Hematopoietic multipotent progenitor cell treated with erythropoietin and hydrocortisone succinate and interleukin-3 and kit ligand, for 8 days (in vitro differentiated cells): ENCODE results near the gene BACH2.
"Not testable (repeated sequence)": the region's sequence is repeated elsewhere in the genome, so short reads cannot be mapped to it uniquely, and the experiment has no call there.

Experiments used
- DNase-seq: peaks from one replicate; pipeline ENCODE4 v3.0.0-alpha.2; 2015

BACH2 gene

DNA sequence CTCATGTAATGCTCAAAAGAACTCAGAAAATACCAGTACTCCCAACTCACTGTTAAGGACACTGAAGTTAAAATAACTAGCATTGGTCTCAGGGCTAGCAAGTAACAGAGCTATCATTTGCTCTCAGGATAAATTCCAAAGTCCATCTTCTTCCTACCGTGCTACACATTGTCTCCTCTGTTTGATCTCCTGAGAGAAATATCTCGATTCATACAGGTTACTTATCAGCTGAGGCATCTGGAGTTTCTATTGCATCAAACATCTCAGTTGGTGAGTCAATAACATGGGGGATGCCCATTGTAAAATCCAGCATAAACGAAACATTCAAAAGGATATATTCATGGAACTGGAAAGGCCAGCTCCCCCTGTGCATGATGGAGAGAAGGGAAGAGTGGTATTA is 147.4 kb downstream of the BACH2 start:
- no peak for DNase-seq

DNA sequence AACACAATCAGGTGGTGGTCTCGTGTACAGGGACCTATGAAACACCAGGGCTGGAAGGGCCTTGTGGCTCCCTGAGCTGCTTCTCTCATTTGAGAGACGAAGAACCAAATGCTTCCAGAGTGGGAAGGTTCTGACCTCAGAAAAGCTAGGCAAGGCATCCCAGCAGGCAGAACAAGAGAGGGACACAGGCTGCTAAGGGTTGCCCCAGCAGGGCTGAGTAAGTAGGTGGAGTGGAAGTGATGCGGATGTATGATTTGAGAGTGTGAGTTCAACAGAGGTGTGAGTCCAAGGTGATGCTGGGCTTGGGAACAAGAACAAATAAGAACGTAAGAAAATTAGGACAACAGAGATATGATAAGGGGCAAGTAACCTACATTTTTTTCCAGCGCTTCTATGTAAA is 147.8 kb downstream of the BACH2 start:
- no peak for DNase-seq

GRCh38 chr6:90146921-90147649 is 149.6 kb downstream of the BACH2 start:
- DNase-seq = no peak

DNA sequence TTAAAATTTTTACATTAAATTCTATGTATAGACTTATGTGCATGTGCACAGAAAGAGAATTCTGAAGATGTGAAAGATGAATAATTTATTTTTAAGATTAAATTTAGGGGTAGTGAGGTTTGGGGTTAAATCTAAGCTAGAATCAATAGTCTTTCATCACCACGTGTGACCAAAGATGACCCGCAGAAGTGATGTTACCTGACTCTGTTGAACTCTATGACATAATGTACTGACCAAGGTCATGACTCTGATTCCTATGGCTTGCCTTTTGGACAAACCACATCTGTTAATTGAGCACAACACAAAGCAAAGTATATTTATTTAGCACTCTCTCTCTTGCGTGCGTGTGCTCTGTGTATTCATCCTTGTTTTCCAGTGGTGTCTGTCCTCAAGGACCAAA is 150.6 kb downstream of the BACH2 start:
- DNase-seq = no peak

DNA sequence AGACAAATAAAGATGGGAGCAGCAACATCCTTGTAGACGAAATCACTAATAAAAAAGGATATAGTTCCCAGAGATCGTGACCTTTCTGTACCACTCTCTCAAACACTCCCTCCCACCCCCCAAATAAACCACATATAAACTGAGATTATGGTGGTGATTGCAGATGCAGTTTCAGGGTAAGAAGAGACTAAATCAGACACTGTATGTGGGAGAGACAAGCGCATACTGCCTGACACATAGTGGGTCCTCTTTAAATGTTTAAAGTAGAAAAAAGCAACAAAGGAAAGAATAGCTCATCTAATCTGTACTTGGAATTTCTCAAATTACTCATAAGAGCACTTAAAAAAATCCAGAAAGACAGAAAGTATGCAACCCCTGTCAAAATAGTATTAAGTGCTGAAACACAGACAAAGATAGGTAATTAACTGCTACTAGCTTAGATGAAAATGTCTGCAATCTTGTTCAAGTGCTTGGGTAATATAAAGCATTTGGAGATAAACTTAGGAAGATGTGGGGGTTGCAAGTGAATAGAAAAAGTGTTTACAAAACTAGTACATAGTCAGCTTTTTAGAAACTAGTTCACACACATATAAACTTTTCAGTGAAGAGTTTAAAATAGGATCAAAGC is 151.6 kb downstream of the BACH2 start:
- no peak for DNase-seq

DNA sequence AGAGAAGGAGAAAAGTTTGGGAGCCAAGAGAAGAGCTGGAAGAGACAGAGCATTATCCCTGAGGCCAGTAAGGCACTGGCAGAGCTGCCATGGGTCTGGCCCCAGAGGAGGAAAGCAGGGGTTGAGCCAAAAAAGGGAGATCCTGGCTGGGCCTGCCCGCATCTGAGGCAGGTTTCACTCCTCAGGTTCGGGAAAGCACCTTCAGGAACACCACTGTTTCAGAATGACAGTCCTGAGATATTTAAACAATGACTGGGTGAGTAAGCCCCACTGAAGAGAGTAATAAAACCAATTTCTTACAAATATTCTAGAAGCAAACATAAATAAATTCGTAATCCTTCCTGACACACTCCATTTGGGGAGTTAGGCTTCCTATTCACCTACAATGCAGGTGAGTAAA is 152.2 kb downstream of the BACH2 start:
- DNase-seq = no peak

- DNase-seq = no peak
These were observed 156.0 kb downstream of the BACH2 start for GRCh38 chr6:90140683-90141082.

- no peak for DNase-seq
These were observed 157.3 kb downstream of the BACH2 start for GRCh38 chr6:90139272-90139817.

DNA sequence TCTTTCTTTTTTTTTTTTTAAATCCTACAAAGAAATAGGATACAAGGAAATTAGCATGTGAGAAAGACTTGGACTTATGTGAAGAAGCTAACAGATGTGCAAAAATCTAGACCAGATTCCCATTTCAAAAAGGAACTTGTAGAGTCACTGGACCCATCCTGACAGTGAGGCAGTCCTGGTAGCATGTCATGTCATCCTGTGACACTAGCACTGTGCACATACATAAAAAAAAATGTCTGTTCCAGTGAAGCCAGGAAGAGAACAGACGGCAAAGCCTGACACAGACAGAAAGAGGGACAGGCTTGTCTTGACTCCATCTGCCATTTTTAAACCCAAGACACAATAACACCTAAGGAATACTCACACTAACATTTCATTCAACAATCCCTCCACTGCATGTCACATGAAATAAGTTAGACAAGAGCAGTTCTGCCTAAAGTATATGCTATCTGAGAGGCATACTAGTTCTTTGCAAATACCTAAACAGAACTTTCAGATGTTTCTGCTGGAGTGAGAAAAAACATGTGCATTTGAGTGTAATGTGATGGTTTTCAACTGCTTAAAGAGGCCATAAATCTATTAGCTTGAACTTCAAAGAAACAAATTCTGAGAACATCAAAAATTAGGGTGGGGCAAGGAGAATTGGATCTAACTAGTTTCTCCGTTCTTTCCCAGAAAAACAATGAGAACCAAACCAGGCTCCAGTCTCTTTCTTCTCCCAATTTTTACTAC is 159.6 kb downstream of the BACH2 start:
- DNase-seq = no peak

- no peak for DNase-seq
These were observed 160.5 kb downstream of the BACH2 start for GRCh38 chr6:90136176-90136575.

DNA sequence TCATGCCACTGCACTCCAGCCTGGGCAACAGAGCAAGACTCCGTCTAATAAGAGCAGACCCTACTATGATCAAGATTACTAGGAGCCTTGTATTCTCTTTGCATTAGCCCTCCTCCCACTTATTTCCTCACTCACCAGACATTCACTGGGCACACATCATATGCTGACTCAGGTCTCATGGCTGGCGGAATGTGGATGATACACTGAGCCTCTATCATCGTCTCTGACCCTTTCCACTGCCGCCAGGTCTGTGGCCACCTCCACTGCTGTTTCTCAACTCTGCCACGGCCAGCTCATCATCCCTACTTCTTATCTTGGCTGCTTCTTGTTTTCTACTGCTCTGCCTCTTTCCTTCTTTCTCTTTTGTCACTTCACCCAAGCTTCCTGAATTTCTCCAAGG is 161.0 kb downstream of the BACH2 start:
- DNase-seq = no peak

- not testable (repeated sequence) for DNase-seq
These were observed 163.0 kb downstream of the BACH2 start for GRCh38 chr6:90133664-90134063.

GRCh38 chr6:90131614-90132423 is 164.8 kb downstream of the BACH2 start:
- no peak for DNase-seq

- no peak for DNase-seq
These were observed 165.5 kb downstream of the BACH2 start for GRCh38 chr6:90131125-90131524.

GRCh38 chr6:90128687-90129086 is 168.0 kb downstream of the BACH2 start:
- DNase-seq = not testable (repeated sequence)

GRCh38 chr6:90127595-90127994 is 169.0 kb downstream of the BACH2 start:
- DNase-seq = no peak

- no peak for DNase-seq
These were observed 169.8 kb downstream of the BACH2 start for GRCh38 chr6:90126839-90127238.

GRCh38 chr6:90126181-90126580 is 170.5 kb downstream of the BACH2 start:
- DNase-seq = no peak

GRCh38 chr6:90124874-90125510 is 171.7 kb downstream of the BACH2 start:
- DNase-seq = no peak

- DNase-seq = no peak
These were observed 172.8 kb downstream of the BACH2 start for GRCh38 chr6:90123831-90124230.

DNA sequence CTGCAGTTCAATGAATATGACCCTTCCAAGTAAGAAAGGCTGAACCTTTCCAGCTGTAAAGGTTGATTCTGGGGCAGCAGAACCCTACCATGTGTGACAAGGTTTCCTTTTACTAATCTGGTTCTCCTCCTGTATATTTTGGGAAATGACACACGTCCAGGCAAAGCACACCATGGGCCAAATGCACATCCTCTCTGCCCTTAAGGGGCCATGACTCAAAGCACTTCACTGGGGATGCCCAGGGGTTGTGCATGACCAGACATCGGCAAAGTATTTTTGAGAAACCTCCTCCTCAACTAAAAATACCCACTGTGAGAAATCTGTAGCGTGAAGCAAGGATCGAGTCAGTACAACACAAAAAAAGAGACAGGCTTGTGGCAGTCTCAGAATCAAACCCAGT is 174.7 kb downstream of the BACH2 start:
- no peak for DNase-seq

- DNase-seq = no peak
These were observed 176.3 kb downstream of the BACH2 start for GRCh38 chr6:90120327-90120726.
